ENCODE results near the gene RSU1.

The RSU1 gene

GRCh38 chr10:16728266-16728665 is 89.0 kb downstream of the RSU1 start:
- no peak for DNase-seq

GRCh38 chr10:16727666-16728065 is 89.6 kb downstream of the RSU1 start:
- DNase-seq = no peak

DNA sequence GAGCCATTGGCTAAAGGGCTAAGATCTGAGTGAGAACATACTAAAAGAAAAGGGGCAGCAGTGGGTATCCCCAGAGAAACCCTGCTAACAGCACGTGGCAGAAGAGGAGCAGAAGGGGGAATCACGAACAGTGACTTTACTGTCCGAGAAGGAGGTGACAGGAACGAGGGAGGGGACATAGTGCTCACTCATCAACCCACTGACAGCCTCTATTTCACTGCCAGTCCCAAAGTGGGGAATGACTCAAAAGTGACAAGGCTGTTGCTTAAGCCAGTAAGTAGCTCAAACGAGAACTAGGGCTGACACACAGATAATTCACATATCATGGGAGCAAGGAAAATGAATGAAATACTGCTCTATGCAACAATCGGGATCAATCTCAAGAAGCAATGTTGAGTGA is 92.7 kb downstream of the RSU1 start:
- no peak for DNase-seq

DNA sequence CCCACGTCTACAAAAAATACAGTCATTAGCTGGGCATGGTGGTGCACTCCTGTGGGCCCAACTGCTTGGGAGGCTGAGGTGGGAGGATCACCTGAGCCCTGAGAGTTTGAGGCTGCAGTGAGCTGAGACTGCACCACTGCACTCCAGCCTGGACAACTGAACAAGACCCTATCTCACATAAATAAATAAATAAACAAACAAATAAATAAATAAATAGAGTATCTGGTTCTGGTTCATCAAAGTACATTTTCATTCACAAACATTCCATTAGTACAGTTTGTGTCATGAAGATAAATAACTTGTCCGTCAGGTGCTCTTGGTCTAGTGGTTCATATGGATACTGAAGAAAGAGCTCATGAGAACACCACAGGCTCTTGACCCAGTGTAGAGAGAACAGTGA is 96.4 kb downstream of the RSU1 start:
- no peak for DNase-seq

- no peak for DNase-seq
Measured at GRCh38 chr10:16717622-16718395, 99.4 kb downstream of the RSU1 start.

DNA sequence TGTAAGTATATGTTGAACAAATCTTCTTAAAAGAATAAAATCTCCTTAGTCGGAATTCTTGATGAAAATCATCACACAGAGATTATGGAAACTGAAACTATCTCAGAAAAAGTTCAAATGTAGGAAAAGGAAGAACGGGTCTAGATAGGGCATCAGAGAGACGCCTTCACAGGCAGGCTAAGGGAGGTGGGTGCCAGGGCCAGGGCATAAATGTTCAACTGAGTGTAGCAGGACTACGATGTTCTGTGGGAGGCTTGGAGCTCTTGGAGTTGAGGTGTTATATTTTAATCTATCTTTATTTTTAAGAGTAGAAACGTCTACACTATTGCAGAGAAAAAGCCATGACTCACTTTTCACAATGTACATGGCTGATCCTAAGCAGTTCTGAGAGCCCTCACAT is 101.2 kb downstream of the RSU1 start:
- DNase-seq = no peak

GRCh38 chr10:16713290-16713689 is 103.9 kb downstream of the RSU1 start:
- no peak for DNase-seq

GRCh38 chr10:16712883-16713282 is 104.3 kb downstream of the RSU1 start:
- no peak for DNase-seq

GRCh38 chr10:16700331-16700730 is 116.9 kb downstream of the RSU1 start:
- DNase-seq = no peak

DNA sequence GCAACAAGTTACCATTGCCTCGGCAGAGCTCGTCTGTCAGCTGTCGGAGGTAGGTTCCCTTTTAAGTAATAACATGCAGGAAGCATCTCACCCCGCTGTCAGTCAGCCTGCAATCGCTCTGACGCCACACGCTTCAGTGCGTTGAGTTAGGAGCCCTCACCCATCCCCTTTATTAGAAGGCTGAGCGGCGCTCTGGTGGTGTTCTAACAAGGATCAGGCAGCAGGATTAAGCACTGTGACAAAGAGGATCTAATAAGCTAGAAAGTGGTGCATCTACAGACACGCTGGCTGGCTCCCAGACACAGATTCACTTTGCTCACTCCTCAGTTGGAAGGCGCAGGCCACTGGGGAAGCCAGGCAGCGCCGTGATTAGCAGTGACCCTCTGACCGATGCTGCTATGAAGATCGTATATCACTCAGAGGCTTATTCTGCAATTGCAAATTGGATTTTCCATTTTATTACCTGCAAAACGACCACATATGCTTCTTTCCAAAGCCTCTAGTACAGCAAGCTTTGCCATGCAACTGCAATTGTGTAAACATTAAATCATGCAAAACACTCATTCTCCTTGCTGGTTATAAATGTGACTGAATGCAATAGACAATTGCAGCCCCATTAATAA is 117.7 kb downstream of the RSU1 start:
- DNase-seq = no peak

- DNase-seq = no peak
Measured at GRCh38 chr10:16698461-16698860, 118.8 kb downstream of the RSU1 start.

DNA sequence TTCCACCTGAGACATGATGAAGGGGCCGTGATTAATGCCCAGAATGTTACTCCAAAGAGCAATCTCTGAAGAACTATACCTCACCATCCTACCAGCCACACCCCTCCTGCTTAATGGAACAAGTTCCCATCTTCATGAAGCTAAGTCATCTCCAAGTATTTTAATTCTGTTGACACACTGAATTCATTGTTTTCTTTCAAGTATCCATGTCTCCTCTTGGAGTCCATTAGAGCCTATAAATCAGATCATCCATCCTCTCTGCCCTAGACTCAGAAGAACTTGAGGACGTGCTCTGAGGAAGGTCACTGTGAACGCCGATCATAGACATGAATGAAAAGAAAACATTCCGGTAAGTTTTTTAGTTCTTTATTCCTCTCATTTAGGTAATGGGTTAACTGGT is 126.8 kb downstream of the RSU1 start:
- no peak for DNase-seq

- no peak for DNase-seq
Measured at GRCh38 chr10:16689696-16690095, 127.5 kb downstream of the RSU1 start.

DNA sequence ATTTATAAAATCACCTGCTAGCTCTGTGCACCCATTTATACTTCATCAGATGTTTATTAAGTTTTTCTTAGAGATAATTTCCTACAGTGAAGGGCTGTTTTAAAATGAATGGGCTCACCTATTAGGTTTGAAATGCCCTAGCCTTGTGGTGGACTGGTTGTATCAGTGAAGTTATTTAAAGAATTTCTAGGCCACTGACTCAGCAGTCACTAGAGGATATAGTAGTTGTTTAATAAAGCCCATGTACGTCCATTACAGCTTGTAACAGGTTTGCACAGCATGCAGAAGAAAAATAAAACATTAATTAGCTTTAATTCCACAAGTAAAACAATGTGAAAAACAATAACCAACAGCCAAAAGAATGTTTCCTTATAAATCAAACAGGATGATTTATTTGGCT is 128.0 kb downstream of the RSU1 start:
- DNase-seq = no peak

- DNase-seq = peak; percentile 51
Measured at GRCh38 chr10:16686054-16686902, 130.9 kb downstream of the RSU1 start.

GRCh38 chr10:16685551-16685950 is 131.7 kb downstream of the RSU1 start:
- no peak for DNase-seq

- no peak for DNase-seq
Measured at GRCh38 chr10:16681521-16681920, 135.7 kb downstream of the RSU1 start.

- DNase-seq = no peak
Measured at GRCh38 chr10:16679511-16679910, 137.7 kb downstream of the RSU1 start.

GRCh38 chr10:16675334-16675733 is 141.9 kb downstream of the RSU1 start:
- DNase-seq = no peak

GRCh38 chr10:16674147-16674703 is 143.0 kb downstream of the RSU1 start:
- no peak for DNase-seq

- no peak for DNase-seq
Measured at GRCh38 chr10:16673443-16673842, 143.8 kb downstream of the RSU1 start.

DNA sequence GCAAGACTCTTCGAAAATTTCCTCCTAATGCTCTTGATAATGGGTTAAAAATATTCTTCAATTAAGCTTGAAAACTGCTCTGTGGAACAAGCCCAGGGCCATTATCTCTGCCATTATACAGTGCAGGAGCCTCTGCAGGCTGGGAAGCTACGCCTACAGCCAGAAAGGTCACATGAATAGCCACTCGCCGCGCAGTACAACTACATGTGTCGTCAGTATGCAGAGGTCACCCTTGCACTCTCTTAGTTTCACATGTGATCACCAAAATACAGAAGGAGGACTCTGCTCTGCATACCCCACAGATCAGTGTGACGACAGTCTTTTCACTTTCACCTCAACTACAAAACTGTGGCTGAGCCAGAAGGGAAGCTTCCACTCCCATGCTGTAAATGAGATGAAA is 153.8 kb downstream of the RSU1 start:
- no peak for DNase-seq

DNA sequence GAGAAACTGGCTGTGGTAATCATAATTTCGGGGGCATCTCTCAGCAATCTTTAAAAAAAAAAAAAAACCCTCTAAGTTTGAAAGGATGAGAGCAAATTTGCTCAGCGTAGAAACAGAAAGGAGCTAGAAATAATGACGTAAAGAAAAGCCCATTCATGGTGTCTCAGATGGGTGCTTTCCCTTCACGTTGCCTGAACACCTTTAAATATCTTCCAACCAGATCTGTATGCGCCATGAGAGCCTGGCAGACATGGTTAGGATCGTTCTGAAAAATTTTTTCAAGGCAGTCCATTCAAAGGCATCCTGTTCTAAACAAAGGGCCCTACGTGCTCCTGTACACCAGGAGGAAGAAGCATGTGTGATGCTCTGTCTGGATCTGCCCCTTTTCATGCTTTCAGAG is 154.3 kb downstream of the RSU1 start:
- DNase-seq = no peak

GRCh38 chr10:16656895-16657294 is 160.3 kb downstream of the RSU1 start:
- DNase-seq = no peak
